Spleen (tissue), 11 donors: ENCODE measurements around the gene TMEM255B. TPM values are rescaled to one million over a fixed set of nuclear protein-coding genes. Genes with fewer than 3 reads are reported as not detected.

Experiments used
- DNase-seq: peaks from one replicate; pipeline ENCODE4 v3.0.0-alpha.2; 2020
- H3K27ac ChIP-seq, 8 donors: fragments of 200-600 bp; sonication (generic) in 7 of 8; 1 replicate in 4 of 8; 2 replicates in 4 of 8; pipeline versions ENCODE4 v1.5.0 to v1.8.0; 2016 to 2021; ENCODE audit warnings: inconsistent platforms in 4 of 8, mild to moderate bottlenecking in 4 of 8, moderate library complexity in 1 of 8
- H3K27me3 ChIP-seq, 7 donors: fragments of 200-600 bp; sonication (generic) in 6 of 7; replicated peaks in 1 of 7; 1 replicate in 4 of 7; 2 replicates in 3 of 7; pipeline versions ENCODE4 v1.5.0 to v1.8.0; 2016 to 2021; ENCODE audit warnings: inconsistent platforms in 3 of 7, mild to moderate bottlenecking in 1 of 7
- H3K36me3 ChIP-seq, 6 donors: fragments of 200-600 bp; sonication (generic) in 5 of 6; 1 replicate in 4 of 6; 2 replicates in 2 of 6; pipeline versions ENCODE4 v1.5.0 to v1.8.0; 2016 to 2021; ENCODE audit warnings: inconsistent platforms in 2 of 6
- H3K4me1 ChIP-seq, 6 donors: fragments of 200-600 bp; sonication (generic) in 5 of 6; 1 replicate in 3 of 6; 2 replicates in 3 of 6; pipeline versions ENCODE4 v1.5.0 to v1.8.0; 2016 to 2021; ENCODE audit warnings: inconsistent platforms in 3 of 6
- H3K4me3 ChIP-seq, 8 donors: fragments of 200-600 bp; sonication (generic) in 7 of 8; 1 replicate in 4 of 8; 2 replicates in 4 of 8; pipeline versions ENCODE4 v1.5.0 to v1.8.0; 2016 to 2021; ENCODE audit warnings: inconsistent platforms in 4 of 8, mild to moderate bottlenecking in 4 of 8, moderate library complexity in 2 of 8
- H3K9me3 ChIP-seq, 8 donors: fragments of 200-600 bp; sonication (generic) in 7 of 8; 1 replicate in 4 of 8; 2 replicates in 4 of 8; pipeline versions ENCODE4 v1.5.0 to v1.8.0; 2016 to 2021; ENCODE audit warnings: inconsistent platforms in 4 of 8
- POLR2A ChIP-seq, 3 donors: fragments of 450-650 bp; IDR thresholded peaks; one replicate each; pipeline ENCODE4 v1.5.1; 2017; ENCODE audit warnings: antibody characterized with exemption in 3 of 3, mild to moderate bottlenecking in 1 of 3
- POLR2AphosphoS5 ChIP-seq, 3 donors: sonication (generic); formaldehyde crosslinking; IDR thresholded peaks; one replicate each; pipeline ENCODE4 v1.5.1; 2017; ENCODE audit warnings: antibody characterized with exemption in 3 of 3
- WGBS, 5 donors: extraction: QIAGEN DNeasy Blood & Tissue Kit in 3 of 5; methylation state at CpG; one replicate each; pipeline versions ENCODE4 v1.1.5 to v1.1.7; 2013 to 2018; 5-methylcytosine and 5-hydroxymethylcytosine counted together
- intact Hi-C: fragments of 100-400 bp; cut with DNase I; formaldehyde crosslinking; loops from one replicate; pipeline ENCODE4 v1.15.0; 2023; ENCODE audit warnings: low total_unique reads
- polyA plus RNA-seq, 3 donors: library from polyadenylated mRNA; stranded (reverse); fragments of 200-250 nt; gene quantifications; one replicate each; pipeline ENCODE4 v1.2.1, GENCODE V29; 2013
- total RNA-seq, 7 donors: library from RNA; depleted of rRNA in 3 of 7; stranded (reverse); fragments of >200 nt in 3 of 7; fragmentation: NEBNext Ultra II Directional in 4 of 7; extraction: Animal tissue kit (Norgen Biotek cat#: 25700) in 4 of 7; gene quantifications; one replicate each; pipeline versions ENCODE4 v1.1.0 to v1.2.1, GENCODE V29; 2016 to 2021
- TF ChIP-seq, protein P1 (sequence below), 11 experiments: fragments of 200-600 bp in 7 of 11; fragments of 450-650 bp in 4 of 11; sonication (generic) in 4 of 11; IDR thresholded peaks in 8 of 11; conservative IDR thresholded peaks in 3 of 11; 1 replicate in 7 of 11; 2 replicates in 4 of 11; pipeline versions ENCODE4 v1.4.0 to v1.8.0; 2016 to 2021; ENCODE audit warnings: antibody characterized with exemption in 11 of 11, inconsistent platforms in 4 of 11, mild to moderate bottlenecking in 1 of 11
- donor health status: healthy with polysubstance abuse.
- donor health status: DM: no; HTN: no; CAD: no; lungs with moderate emphysema.
- donor health status: DM: no; HTN: no; CAD: no.
- donor health status: Bipolar disorder and iron deficiency.
- donor health status: healthy.
- donor health status: DM: no; HTN: no; CAD: no.
- donor health status: DM: yes; HTN: yes; CAD: no.

Gene TMEM255B
- total and polyA plus RNA-seq, 10 donors: 5.7 to 26.9 (median 12.3) TPM

DNA sequence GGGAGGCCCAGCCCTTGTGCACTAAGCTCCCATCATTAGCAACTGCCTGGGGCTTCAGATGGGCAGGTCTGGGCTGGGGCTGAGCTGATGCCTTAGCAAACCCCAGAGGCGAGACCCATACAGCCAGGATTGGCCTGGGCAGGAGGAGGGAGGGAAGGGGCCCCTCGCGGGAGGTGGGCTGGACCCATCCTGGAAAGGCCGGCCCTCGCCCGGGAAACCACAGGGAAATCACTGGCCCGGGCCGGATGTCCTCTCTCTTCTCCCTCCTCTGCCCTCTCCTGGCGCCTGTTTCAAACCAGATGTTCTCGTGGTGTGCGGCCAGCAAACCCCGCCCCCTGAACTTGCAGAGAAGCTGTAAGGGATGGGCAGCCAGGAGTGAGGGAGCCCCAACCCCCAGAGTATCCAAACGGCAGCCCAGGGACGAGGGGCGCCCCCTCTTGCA, 43.1 kb downstream of the TMEM255B start:
- H3K9me3 ChIP-seq: peaks cover 0 to 6% (median 0%) of the 10 kb centered on the region in 8 donors
- intact Hi-C loops: no loop called here
- no peak overlapping the region for H3K27ac ChIP-seq
- peak; percentile 74 for DNase-seq
- peaks cover 0 to 20% (median 10%) of the 10 kb centered on the region in 6 donors for H3K4me1 ChIP-seq
- H3K27me3 ChIP-seq: peaks cover 0 to 9% (median 0%) of the 10 kb centered on the region in 7 donors
- H3K4me3 ChIP-seq: no peak overlapping the region
- 7 to 18% (median 10%) methylated on average over 9 to 15 of the region's 15 CpGs for WGBS, 5 donors
- TF ChIP-seq, protein P1, sequence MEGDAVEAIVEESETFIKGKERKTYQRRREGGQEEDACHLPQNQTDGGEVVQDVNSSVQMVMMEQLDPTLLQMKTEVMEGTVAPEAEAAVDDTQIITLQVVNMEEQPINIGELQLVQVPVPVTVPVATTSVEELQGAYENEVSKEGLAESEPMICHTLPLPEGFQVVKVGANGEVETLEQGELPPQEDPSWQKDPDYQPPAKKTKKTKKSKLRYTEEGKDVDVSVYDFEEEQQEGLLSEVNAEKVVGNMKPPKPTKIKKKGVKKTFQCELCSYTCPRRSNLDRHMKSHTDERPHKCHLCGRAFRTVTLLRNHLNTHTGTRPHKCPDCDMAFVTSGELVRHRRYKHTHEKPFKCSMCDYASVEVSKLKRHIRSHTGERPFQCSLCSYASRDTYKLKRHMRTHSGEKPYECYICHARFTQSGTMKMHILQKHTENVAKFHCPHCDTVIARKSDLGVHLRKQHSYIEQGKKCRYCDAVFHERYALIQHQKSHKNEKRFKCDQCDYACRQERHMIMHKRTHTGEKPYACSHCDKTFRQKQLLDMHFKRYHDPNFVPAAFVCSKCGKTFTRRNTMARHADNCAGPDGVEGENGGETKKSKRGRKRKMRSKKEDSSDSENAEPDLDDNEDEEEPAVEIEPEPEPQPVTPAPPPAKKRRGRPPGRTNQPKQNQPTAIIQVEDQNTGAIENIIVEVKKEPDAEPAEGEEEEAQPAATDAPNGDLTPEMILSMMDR (IDR thresholded peaks at IDR 0.05 in 8 of 11, conservative IDR thresholded peaks at IDR 0.05 in 3 of 11): no peak
- TF ChIP-seq POLR2AphosphoS5 (IDR thresholded peaks at IDR 0.05): peak in 2 of 3 donors; percentile 9 to 38
- peaks cover 0 to 4% (median 0%) of the 10 kb centered on the region in 6 donors for H3K36me3 ChIP-seq

DNA sequence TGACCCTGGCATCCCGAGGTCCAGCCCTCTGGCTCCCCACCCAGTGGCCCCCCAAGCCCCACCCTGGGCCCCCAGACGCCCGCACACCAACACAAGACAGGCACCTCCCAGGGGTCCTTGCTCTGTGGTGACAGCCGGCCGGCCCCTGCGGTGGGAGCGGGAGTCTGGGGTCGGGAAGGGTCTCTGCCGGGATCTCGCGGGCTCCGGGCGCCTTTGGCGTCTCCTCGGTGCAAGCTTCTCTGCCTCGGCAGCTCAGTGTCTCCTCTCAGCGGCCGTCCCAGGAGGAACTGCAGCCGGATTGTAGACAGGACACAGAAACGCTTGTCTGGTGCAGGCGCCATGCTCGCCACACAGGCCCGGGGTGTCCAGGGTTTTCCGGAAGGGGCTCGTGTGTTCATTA, 43.7 kb downstream of the TMEM255B start:
- DNase-seq: peak; percentile 62
- Histone ChIP-seq H3K9me3 (peaks cover 0 to 9% (median 1%) of the 10 kb centered on the region in 8 donors), H3K27ac (no peak overlapping the region), H3K4me1 (peaks cover 0 to 20% (median 10%) of the 10 kb centered on the region in 6 donors), H3K27me3 (peaks cover 0 to 9% (median 0%) of the 10 kb centered on the region in 7 donors), H3K36me3 (no peaks in the 10 kb centered on the region), H3K4me3 (no peak overlapping the region)
- TF ChIP-seq POLR2A (IDR thresholded peaks at IDR 0.05): no peak
- no peak for TF ChIP-seq POLR2AphosphoS5 (IDR thresholded peaks at IDR 0.05)
- TF ChIP-seq, protein P1 (IDR thresholded peaks at IDR 0.05 in 8 of 11, conservative IDR thresholded peaks at IDR 0.05 in 3 of 11): no peak
- intact Hi-C loops: no loop called here
- WGBS, 5 donors: 59 to 74% (median 71%) methylated on average over 3 to 25 of the region's 25 CpGs

DNA sequence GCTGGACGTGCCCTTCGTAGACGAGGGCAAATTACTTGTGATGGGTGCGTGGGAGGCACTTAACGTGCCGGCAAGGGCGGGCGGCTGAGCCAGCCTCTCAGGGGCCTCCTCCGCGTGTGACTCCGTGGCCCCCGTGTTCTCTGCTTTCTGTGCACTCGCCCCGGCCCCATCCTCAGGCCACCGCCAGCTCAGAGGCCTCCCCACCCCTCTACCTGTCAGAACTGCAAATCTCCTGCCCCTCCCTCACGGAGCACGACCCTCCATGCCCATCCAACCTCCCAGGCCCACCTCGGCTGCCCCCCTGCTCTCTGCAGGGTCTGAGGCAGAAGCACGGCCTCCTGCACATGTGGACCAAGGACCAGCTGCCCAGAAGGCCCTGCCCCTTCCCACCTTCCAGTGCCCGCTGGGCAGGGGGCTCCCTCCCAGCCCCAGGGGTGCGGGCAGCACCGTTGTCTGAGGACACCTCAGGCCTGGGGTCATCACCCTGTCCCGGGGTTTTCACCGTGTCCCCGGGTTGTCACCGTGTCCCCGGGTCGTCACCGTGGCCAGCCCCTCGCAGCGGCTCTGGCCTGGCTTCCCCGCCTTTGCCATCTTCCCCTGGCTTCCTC, 44.5 kb downstream of the TMEM255B start:
- Histone ChIP-seq H3K36me3 (no peaks in the 10 kb centered on the region), H3K27me3 (peaks cover 0 to 9% (median 0%) of the 10 kb centered on the region in 7 donors), H3K27ac (no peak overlapping the region), H3K9me3 (peaks cover 0 to 17% (median 8%) of the 10 kb centered on the region in 8 donors), H3K4me3 (no peak overlapping the region), H3K4me1 (peaks cover 0 to 20% (median 10%) of the 10 kb centered on the region in 6 donors)
- peak; percentile 59 for DNase-seq
- peak in 1 of 3 donors; percentile 25 for TF ChIP-seq POLR2AphosphoS5 (IDR thresholded peaks at IDR 0.05)
- TF ChIP-seq POLR2A (IDR thresholded peaks at IDR 0.05): no peak
- TF ChIP-seq, protein P1 (IDR thresholded peaks at IDR 0.05 in 8 of 11, conservative IDR thresholded peaks at IDR 0.05 in 3 of 11): no peak
- intact Hi-C loops: no loop called here
- 70 to 85% (median 81%) methylated on average over 28 to 32 of the region's 32 CpGs for WGBS, 5 donors

DNA sequence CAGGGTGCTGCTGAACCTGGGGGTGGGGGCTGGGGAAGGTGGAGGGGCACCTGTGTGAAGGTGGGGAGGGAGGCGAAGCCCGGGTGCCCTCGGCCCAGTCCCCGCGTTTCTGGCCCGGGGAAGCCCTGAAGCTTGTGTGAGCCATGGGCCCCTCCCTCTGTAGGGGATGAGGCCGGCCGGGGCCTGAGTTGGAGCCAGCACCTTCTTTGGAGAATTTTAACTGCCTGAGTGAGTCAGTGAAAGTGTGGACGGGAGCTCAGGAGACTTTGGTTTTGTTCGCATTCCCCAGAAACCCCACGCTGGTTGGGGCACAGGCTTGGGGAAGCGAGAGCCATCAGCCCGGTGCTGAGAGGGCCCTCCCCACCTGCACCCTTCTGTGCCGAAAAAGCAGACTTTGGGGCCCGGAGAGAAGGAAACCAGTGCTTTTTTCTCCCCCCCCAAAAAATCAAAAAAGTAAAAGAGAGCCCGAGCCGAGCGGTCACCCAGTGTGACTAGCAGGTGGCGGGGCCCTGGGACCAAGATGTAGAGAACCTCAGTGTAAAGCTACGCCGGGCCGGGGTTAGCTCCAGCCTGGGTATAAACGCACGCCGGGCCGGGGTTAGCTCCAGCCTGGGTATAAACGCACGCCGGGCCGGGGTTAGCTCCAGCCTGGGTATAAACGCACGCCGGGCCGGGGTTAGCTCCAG, 45.1 kb downstream of the TMEM255B start:
- Histone ChIP-seq H3K27ac (no peak overlapping the region), H3K4me1 (peaks cover 0 to 20% (median 10%) of the 10 kb centered on the region in 6 donors), H3K9me3 (peaks cover 0 to 23% (median 11%) of the 10 kb centered on the region in 8 donors), H3K36me3 (no peaks in the 10 kb centered on the region), H3K4me3 (no peak overlapping the region), H3K27me3 (peaks cover 0 to 9% (median 0%) of the 10 kb centered on the region in 7 donors)
- TF ChIP-seq, protein P1 (IDR thresholded peaks at IDR 0.05 in 8 of 11, conservative IDR thresholded peaks at IDR 0.05 in 3 of 11): no peak
- TF ChIP-seq POLR2AphosphoS5 (IDR thresholded peaks at IDR 0.05) (no peak), POLR2A (IDR thresholded peaks at IDR 0.05) (no peak)
- peak; percentile 55 for DNase-seq
- intact Hi-C loops: no loop called here
- 90 to 96% (median 93%) methylated on average over 30 to 34 of the region's 34 CpGs for WGBS, 5 donors
